Endothelial cell of umbilical vein (primary cell): ENCODE results near the gene ALPK1. TPM values are rescaled to one million over a fixed set of nuclear protein-coding genes. Genes with fewer than 3 reads are reported as not detected.

Experiments
- BruUV-seq: library from RNA; stranded (reverse); fragments of 400-500 nt; replicated peaks from 2 replicates; lab custom pipeline; 2021; lab: Mats Ljungman, UMichigan
- CTCF ChIA-PET: fragments of 300-600, 350-600 bp; sonication (Branson Sonifier 250); formaldehyde crosslinking; loops from one replicate; lab custom pipeline; 2021; ENCODE audit warnings: antibody characterized with exemption, inconsistent platforms; lab: Charles Lee
- POLR2A ChIA-PET: fragments of 300-600, 350-600 bp; sonication (Branson Sonifier 250); formaldehyde crosslinking; loops from one replicate; lab custom pipeline; 2021; ENCODE audit warnings: antibody characterized with exemption, inconsistent platforms; lab: Charles Lee
- DNase-seq: peaks from one replicate; pipeline ENCODE4 v3.0.0-alpha.2; 2011; ENCODE audit warnings: low read depth, low spot score
- FAIRE-seq: peaks from 2 replicates; lab custom pipeline; 2011; peaks lifted over from hg19 to GRCh38; lab: Jason Lieb, UNC
- H2AFZ ChIP-seq: 2 replicates; pipeline ENCODE4 v1.6.0; 2012; ENCODE audit warnings: low read depth, low read length, control low read depth, inconsistent platforms
- H3K27ac ChIP-seq: 2 replicates; pipeline ENCODE4 v1.5.1; 2011; ENCODE audit warnings: low read depth, mild to moderate bottlenecking, control low read depth, low read length, moderate library complexity; ENCODE audit not compliant: insufficient read depth
- H3K27me3 ChIP-seq, 2 experiments: 2 replicates each; pipeline versions ENCODE4 v1.6.0 to v1.6.1; 2011; ENCODE audit warnings: low read length in 2 of 2, mixed read lengths in 1 of 2; ENCODE audit not compliant: control insufficient read depth in 2 of 2, insufficient read depth in 2 of 2
- H3K36me3 ChIP-seq, 2 experiments: 2 replicates in 1 of 2; 3 replicates in 1 of 2; pipeline ENCODE4 v1.5.1; 2011; ENCODE audit warnings: low read length in 2 of 2, mild to moderate bottlenecking in 1 of 2, moderate library complexity in 1 of 2; ENCODE audit not compliant: control insufficient read depth in 2 of 2, insufficient read depth in 2 of 2; ENCODE audit errors: extremely low read depth in 1 of 2
- H3K4me1 ChIP-seq: 3 replicates; pipeline ENCODE4 v1.5.1; 2011; ENCODE audit warnings: mild to moderate bottlenecking, low read length; ENCODE audit not compliant: control insufficient read depth, insufficient read depth; ENCODE audit errors: extremely low read depth
- H3K4me2 ChIP-seq: 2 replicates; pipeline ENCODE4 v1.6.1; 2011; ENCODE audit warnings: low read length, control low read depth, mixed read lengths; ENCODE audit not compliant: insufficient read depth
- H3K4me3 ChIP-seq, 3 experiments: fragments of 200-600 bp in 1 of 3; sonication (generic), shearing (Covaris generic) in 1 of 3; replicated peaks in 1 of 3; 2 replicates each; pipeline ENCODE4 v1.5.1; 2011 to 2016; ENCODE audit warnings: control low read depth in 3 of 3, low read length in 3 of 3, mild to moderate bottlenecking in 2 of 3, inconsistent platforms in 1 of 3, low read depth in 1 of 3, moderate library complexity in 1 of 3; ENCODE audit not compliant: insufficient read depth in 1 of 3
- H3K79me2 ChIP-seq: 2 replicates; pipeline ENCODE4 v1.6.0; 2012; ENCODE audit warnings: low read length, inconsistent platforms; ENCODE audit not compliant: control insufficient read depth, insufficient read depth
- H3K9ac ChIP-seq: replicated peaks from 2 replicates; pipeline ENCODE3; 2011; ENCODE audit warnings: low read length, control low read depth; ENCODE audit not compliant: insufficient read depth; ENCODE audit errors: extremely low read depth
- H3K9me1 ChIP-seq: replicated peaks from 3 replicates; pipeline ENCODE4 v1.6.0; 2011; ENCODE audit warnings: mild to moderate bottlenecking, low read length; ENCODE audit not compliant: control insufficient read depth, insufficient read depth; ENCODE audit errors: extremely low read depth
- H3K9me3 ChIP-seq: replicated peaks from 2 replicates; pipeline ENCODE4 v1.5.1; 2012; ENCODE audit warnings: low read length, inconsistent platforms; ENCODE audit not compliant: control insufficient read depth, insufficient read depth
- H4K20me1 ChIP-seq: replicated peaks from 2 replicates; pipeline ENCODE3; 2011; ENCODE audit warnings: mild to moderate bottlenecking, low read length; ENCODE audit not compliant: control insufficient read depth, insufficient read depth; ENCODE audit errors: extremely low read depth
- CTCF ChIP-seq, 2 donors: IDR thresholded peaks; 1 replicate in 1 of 2; 2 replicates in 1 of 2; pipeline ENCODE4 v1.5.1; 2011; ENCODE audit warnings: low read length in 2 of 2, mild to moderate bottlenecking in 2 of 2, moderate library complexity in 2 of 2, control low read depth in 1 of 2, inconsistent platforms in 1 of 2, low read depth in 1 of 2; ENCODE audit not compliant: insufficient read depth in 1 of 2; ENCODE audit errors: extremely low read depth in 1 of 2
- MYC ChIP-seq: IDR thresholded peaks from one replicate; pipeline ENCODE4 v1.6.1; 2011; ENCODE audit warnings: mild to moderate bottlenecking, low read depth, low read length
- POLR2A ChIP-seq: IDR thresholded peaks from 2 replicates; pipeline ENCODE4 v1.6.1; 2012; ENCODE audit warnings: low read depth, mild to moderate bottlenecking, control low read depth, low read length
- POLR2AphosphoS5 ChIP-seq: IDR thresholded peaks from 2 replicates; pipeline ENCODE4 v1.6.1; 2012; ENCODE audit warnings: low read depth, mild to moderate bottlenecking, control low read depth, low read length, moderate library complexity; ENCODE audit not compliant: insufficient read depth
- dilution Hi-C: fragments of 300-500 bp; cut with MboI; formaldehyde crosslinking; loops from one replicate; pipeline ENCODE4 v1.15.0; 2019; ENCODE audit warnings: low sequenced_read_pairs; ENCODE audit not compliant: extremely low pct_ligation_motif_present
- intact Hi-C: fragments of 100-400 bp; cut with micrococcal nuclease; formaldehyde crosslinking; loops from one replicate; pipeline ENCODE4 v1.10.0; 2022
- polyA plus RNA-seq, 4 experiments: library from polyadenylated mRNA; depleted of rRNA in 3 of 4; stranded (reverse) in 3 of 4; unstranded in 1 of 4; fragments of >200 nt; gene quantifications; 2 replicates each; pipeline versions ENCODE4 v1.2.1 to v1.2.3, GENCODE V29; 2011 to 2012; ENCODE audit warnings: missing spikeins in 1 of 4
- total RNA-seq: library from RNA; stranded (reverse); gene quantifications from 2 replicates; pipeline ENCODE4 v1.2.3, GENCODE V29; 2021

The ALPK1 gene
- total and polyA plus RNA-seq, 2 donors (not counting 3 experiments of a cell fraction or from before 2014, with no cell fraction given) = 1.4 to 5.5 TPM

GRCh38 chr4:112386071-112386470, 88.9 kb downstream of the ALPK1 start:
- no TSS peak for BruUV-seq
- ChIA-PET CTCF (interaction anchor here (0.8 kb wide), 1 partner anchor 9 kb away, joined by 3 read pairs; no protein-coding TSS in a partner anchor), POLR2A (no interaction called here)
- dilution Hi-C loops = no loop called here
- no peak for TF ChIP-seq POLR2A
- Histone ChIP-seq H4K20me1 (no peaks in the 10 kb centered on the region), H3K4me3 (no peak overlapping the region), H2AFZ (no peak overlapping the region), H3K9me1 (no peaks in the 10 kb centered on the region), H3K36me3 (no peaks in the 10 kb centered on the region), H3K4me1 (no peaks in the 10 kb centered on the region), H3K79me2 (no peaks in the 10 kb centered on the region), H3K27me3 (no peaks in the 10 kb centered on the region), H3K9ac (no peak overlapping the region), H3K4me2 (no peak overlapping the region), H3K27ac (no peak overlapping the region), H3K9me3 (no peaks in the 10 kb centered on the region)
- intact Hi-C loops = no loop called here
- DNase-seq (no peak), FAIRE-seq (no peak)

- ChIA-PET CTCF (no interaction called here), POLR2A (no interaction called here)
- DNase-seq = no peak
- Histone ChIP-seq H3K79me2 (no peaks in the 10 kb centered on the region), H3K9ac (no peak overlapping the region), H3K9me1 (no peaks in the 10 kb centered on the region), H2AFZ (no peak overlapping the region), H3K36me3 (no peaks in the 10 kb centered on the region), H3K27ac (no peak overlapping the region), H3K27me3 (no peaks in the 10 kb centered on the region), H3K4me1 (no peaks in the 10 kb centered on the region), H4K20me1 (no peaks in the 10 kb centered on the region), H3K4me3 (no peak overlapping the region), H3K9me3 (no peaks in the 10 kb centered on the region), H3K4me2 (no peak overlapping the region)
- no peak for FAIRE-seq
- intact Hi-C loops = no loop called here
- dilution Hi-C loops = no loop called here
- no TSS peak for BruUV-seq
- no peak for TF ChIP-seq MYC
- TF ChIP-seq POLR2A = no peak
- no peak for TF ChIP-seq POLR2AphosphoS5
- TF ChIP-seq CTCF (IDR thresholded peaks at IDR 0.05; ENCODE audit: extremely low read depth in 1 of 2, insufficient read depth in 1 of 2, low read depth in 1 of 2, low read length in 2 of 2) = no peak
Measured at GRCh38 chr4:112402098-112402497, 104.9 kb downstream of the ALPK1 start.
